NB4 (cell line): ENCODE data around the gene RAB11B.
"Not testable (repeated sequence)": the region's sequence is repeated elsewhere in the genome, so short reads cannot be mapped to it uniquely, and the experiment has no call there.

Experiments used
- MYC ChIP-seq: IDR thresholded peaks from 2 replicates; pipeline ENCODE4 v1.6.1; 2011; ENCODE audit warnings: low read depth, low read length
- POLR2A ChIP-seq: IDR thresholded peaks from 2 replicates; pipeline ENCODE4 v1.6.1; 2011; ENCODE audit warnings: mild to moderate bottlenecking; ENCODE audit not compliant: insufficient read length; ENCODE audit errors: extremely low read depth
- TF ChIP-seq, protein P1 (sequence below): IDR thresholded peaks from one replicate; pipeline ENCODE4 v1.5.1; 2012; ENCODE audit warnings: low read depth, low read length
- TF ChIP-seq, protein P2 (sequence below): IDR thresholded peaks from 2 replicates; pipeline ENCODE4 v1.6.1; 2011; ENCODE audit warnings: low read depth, low read length

DNA sequence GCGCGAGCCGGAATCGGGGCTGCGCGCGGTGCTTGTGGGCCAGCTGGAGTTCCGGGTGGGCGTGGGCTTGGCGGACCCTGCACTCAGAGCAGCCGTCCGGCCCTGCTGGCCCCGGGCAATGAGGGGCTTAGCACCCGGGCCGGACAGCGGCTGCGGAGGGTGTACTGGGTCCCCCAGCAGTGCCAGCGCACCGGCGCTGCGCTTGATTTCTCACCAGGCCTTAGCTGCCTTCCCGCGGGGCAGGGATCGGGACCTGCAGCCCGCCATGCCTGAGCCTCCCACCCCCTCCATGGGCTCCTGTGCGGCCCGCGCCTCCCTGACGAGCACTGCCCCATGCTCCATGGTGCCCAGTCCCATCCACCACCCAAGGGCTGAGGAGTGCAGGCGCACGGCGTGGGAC is 14.4 kb upstream of the RAB11B start:
- TF ChIP-seq, protein P1, sequence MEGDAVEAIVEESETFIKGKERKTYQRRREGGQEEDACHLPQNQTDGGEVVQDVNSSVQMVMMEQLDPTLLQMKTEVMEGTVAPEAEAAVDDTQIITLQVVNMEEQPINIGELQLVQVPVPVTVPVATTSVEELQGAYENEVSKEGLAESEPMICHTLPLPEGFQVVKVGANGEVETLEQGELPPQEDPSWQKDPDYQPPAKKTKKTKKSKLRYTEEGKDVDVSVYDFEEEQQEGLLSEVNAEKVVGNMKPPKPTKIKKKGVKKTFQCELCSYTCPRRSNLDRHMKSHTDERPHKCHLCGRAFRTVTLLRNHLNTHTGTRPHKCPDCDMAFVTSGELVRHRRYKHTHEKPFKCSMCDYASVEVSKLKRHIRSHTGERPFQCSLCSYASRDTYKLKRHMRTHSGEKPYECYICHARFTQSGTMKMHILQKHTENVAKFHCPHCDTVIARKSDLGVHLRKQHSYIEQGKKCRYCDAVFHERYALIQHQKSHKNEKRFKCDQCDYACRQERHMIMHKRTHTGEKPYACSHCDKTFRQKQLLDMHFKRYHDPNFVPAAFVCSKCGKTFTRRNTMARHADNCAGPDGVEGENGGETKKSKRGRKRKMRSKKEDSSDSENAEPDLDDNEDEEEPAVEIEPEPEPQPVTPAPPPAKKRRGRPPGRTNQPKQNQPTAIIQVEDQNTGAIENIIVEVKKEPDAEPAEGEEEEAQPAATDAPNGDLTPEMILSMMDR = not testable (repeated sequence)
- not testable (repeated sequence) for TF ChIP-seq POLR2A, MYC
- TF ChIP-seq, protein P2, sequence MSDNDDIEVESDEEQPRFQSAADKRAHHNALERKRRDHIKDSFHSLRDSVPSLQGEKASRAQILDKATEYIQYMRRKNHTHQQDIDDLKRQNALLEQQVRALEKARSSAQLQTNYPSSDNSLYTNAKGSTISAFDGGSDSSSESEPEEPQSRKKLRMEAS = not testable (repeated sequence)
